GM13976 (cell line): ENCODE measurements around the gene UCP2.
A peak's percentile ranks its signal among the peaks of the same experiment; 100 is the strongest.

ENCODE experiments used
- DNase-seq: peaks from one replicate; pipeline ENCODE4 v3.0.0; 2012; ENCODE audit warnings: low spot score
- in situ Hi-C: fragments of 300-500 bp; cut with MboI; formaldehyde crosslinking; loops from one replicate; pipeline ENCODE4 v1.12.0; 2022; ENCODE audit warnings: low sequenced_read_pairs, mixed read lengths, inconsistent platforms; ENCODE audit not compliant: unreplicated experiment
- TF ChIP-seq, protein P1 (sequence below): IDR thresholded peaks from 2 replicates; pipeline ENCODE4 v1.5.1; 2012; ENCODE audit warnings: borderline replicate concordance, mild to moderate bottlenecking; ENCODE audit not compliant: insufficient read depth; ENCODE audit errors: extremely low read depth, missing control alignments, control extremely low read depth

The UCP2 gene

DNA sequence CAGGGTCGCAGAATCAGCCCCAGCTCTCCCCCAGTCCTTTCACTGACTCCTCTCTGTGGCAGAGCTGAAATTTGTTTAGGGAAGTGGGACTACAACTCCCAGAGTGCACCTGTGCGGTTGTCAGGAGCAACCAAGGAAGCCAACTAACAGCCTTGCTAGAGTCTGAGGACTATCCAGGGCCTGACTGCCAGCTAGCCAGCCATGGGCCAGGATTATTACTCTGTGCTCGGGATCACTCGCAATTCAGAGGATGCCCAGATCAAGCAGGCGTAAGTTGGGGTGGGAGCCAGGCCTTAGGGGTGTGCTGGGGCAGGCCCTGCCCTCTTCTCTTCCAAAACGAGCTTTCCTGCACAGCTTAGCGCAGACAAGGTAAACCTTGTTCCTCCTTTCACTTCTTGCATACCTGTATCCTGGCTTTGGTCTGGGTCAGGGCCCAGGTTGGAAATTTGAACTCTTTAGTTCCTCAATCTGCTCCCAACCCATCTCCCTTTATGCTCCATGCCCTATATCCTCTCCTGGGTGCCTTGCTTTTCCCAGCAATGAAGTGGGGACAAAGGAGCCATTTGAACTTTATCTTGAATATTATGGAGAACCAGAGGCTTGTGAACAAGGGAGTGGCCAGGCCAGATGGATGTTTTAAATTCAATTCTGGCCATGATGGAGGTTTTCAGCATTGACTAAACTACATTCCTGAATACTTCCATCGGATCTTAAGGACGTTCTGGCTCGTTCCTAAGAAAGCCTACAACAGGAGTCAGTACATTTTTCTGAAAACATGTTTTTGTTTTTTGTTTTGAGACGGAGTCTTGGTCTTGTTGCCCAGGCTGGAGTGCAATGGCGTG, 31.6 kb downstream of the UCP2 start, which contains the start of gene DNAJB13:
DNAJB13 (plus strand) TSS at position 158 of the 842 bp plus-strand sequence; CDS start at position 202, 44 bp downstream.
- in situ Hi-C loops, result loop anchor here (25.0 kb wide), 1 partner anchor 286 kb away; no protein-coding TSS in a partner anchor
- TF ChIP-seq, protein P1, sequence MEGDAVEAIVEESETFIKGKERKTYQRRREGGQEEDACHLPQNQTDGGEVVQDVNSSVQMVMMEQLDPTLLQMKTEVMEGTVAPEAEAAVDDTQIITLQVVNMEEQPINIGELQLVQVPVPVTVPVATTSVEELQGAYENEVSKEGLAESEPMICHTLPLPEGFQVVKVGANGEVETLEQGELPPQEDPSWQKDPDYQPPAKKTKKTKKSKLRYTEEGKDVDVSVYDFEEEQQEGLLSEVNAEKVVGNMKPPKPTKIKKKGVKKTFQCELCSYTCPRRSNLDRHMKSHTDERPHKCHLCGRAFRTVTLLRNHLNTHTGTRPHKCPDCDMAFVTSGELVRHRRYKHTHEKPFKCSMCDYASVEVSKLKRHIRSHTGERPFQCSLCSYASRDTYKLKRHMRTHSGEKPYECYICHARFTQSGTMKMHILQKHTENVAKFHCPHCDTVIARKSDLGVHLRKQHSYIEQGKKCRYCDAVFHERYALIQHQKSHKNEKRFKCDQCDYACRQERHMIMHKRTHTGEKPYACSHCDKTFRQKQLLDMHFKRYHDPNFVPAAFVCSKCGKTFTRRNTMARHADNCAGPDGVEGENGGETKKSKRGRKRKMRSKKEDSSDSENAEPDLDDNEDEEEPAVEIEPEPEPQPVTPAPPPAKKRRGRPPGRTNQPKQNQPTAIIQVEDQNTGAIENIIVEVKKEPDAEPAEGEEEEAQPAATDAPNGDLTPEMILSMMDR, result no peak
- peak; percentile 81 for DNase-seq

DNA sequence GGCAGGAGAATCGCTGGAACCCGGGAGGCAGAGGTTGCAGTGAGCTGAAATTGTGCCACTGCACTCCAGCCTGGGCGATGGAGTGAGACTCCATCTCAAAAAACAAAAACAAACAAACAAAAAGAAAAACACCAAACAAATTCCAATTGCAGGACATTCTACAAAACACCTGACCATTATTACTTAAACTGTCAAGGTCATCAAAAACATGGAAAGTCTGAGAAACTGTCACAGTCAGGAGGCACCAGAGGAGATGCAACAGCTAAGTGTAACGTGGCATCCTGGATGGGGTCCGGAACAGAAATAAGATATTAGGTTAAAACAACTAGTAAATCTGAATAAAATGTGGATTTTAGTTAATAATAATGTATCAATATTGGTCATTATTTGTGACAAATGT, 32.7 kb downstream of the UCP2 start:
- TF ChIP-seq, protein P1, result no peak
- no peak for DNase-seq
- in situ Hi-C loops, result loop anchor here (25.0 kb wide), 1 partner anchor 287 kb away; no protein-coding TSS in a partner anchor

DNA sequence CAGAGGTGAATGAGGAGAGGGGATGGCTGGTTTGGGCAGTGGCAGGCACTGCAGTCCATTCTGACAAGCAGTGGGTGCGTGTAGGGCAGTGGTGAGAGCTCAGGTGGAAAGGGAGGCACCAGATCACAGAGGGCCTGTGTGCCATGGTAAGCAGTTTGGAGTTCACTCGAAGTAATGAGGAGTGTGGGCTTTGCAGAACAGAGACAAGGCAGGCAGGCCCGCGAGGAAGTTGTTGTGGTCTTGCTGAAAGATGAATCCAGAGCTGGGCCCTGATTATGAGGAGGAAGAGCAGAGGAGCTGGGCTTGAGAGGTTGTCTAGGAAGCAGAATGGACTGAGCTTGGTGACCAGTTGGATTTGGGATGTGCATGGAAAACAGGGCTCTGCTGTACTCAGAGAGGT, 33.4 kb downstream of the UCP2 start:
- in situ Hi-C loops, result no loop called here
- TF ChIP-seq, protein P1, result no peak
- no peak for DNase-seq

DNA sequence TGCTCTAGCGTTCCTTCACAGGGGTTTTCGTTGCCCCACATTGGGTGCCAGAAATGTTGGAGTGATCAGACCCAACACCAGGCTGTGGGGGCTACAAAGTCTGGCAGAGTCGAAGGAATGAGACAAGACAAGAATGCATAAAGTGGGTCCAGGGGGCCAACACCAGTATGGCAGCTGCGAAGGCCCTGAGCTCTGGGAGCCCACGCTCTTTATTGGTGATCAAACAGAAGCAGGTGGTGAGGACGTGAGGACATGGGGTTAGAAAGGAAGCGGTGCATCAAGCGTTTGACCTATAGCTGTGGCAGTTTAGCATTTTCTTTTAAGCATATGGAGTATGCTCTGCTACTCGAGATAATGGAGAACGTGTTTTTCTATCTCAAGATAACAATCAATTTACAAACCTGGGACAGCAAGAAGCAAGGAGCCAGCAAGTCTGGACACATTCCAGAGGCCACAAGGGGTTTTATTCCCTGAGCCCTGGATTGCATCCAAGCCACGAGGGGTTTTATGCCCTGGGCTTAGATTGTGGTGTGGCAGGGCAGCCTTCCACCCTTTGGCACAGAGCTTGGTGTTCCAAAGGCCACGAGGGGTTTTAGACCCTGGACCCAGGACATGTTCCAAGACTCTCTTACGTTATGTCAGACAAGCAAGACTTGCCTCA, 35.7 kb downstream of the UCP2 start:
- no peak for DNase-seq
- TF ChIP-seq, protein P1, result no peak
- in situ Hi-C loops, result no loop called here

DNA sequence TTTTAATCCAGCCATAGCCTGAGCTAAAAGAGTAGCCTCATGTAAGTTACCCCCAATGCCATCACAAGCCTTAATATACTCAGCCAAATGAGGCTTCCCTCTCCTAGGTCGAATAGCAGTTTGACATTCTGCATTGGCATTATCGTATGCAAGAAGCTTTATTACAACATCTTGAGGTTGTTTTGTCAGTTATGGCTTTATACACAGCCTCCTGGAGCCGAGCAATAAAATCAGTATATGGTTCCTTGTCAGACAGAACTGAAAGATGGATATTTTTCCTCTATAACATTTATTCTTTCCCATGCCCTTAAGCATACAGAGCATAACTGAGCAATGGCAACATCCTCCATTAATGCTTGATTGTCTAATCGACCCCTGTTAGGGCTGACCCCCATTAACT, 37.2 kb downstream of the UCP2 start:
- in situ Hi-C loops, result no loop called here
- DNase-seq, result no peak

DNA sequence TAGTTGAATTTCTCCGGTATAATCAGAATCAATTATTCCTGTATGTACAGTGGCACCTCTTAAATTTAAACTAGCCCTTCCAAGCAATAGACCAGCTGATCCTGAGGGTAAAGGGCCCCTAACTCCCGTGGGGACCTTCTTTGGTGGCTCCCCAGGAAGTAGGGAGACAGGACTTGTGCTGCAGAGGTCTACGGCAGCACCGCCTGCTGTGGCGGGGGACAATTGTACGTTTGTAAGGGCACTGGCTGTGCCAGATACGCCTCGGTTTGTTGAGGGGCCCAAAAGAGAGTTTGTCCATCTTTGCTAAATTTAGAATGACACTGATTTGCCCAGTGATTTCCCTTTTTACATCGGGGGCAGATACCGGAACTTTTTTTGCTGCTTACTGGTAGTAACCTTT, 37.7 kb downstream of the UCP2 start:
- in situ Hi-C loops, result no loop called here
- TF ChIP-seq, protein P1, result no peak
- DNase-seq, result no peak

More for the DNA sequence above, 37.2 kb downstream of the UCP2 start:
- TF ChIP-seq, protein P1, result no peak
